HG03025 (cell line): ENCODE measurements around the gene C19orf44.
"Not testable (repeated sequence)": the region's sequence is repeated elsewhere in the genome, so short reads cannot be mapped to it uniquely, and the experiment has no call there.

Experiments used
- ATAC-seq: cut with Tn5 transposase; IDR thresholded peaks from one replicate; pipeline ENCODE4 v1.9.1; 2021; ENCODE audit warnings: mild to moderate bottlenecking, moderate library complexity; ENCODE audit not compliant: unreplicated experiment, low FRiP score

The C19orf44 gene

GRCh38 chr19:16495982-16496612 is at the start of gene C19orf44, which contains the start of gene CALR3:
C19orf44 (plus strand) TSS chr19:16496394; CDS start chr19:16500793, 4,399 bp downstream.
CALR3 (minus strand) TSS chr19:16496167; CDS start chr19:16496129, 38 bp downstream.
- peak; percentile 94 for ATAC-seq

GRCh38 chr19:16446724-16447368 is 49.3 kb upstream of the C19orf44 start:
- ATAC-seq: no peak

- ATAC-seq: not testable (repeated sequence)
These were observed 47.3 kb upstream of the C19orf44 start for GRCh38 chr19:16448872-16449271.

GRCh38 chr19:16449330-16449961 is 46.7 kb upstream of the C19orf44 start:
- no peak for ATAC-seq

GRCh38 chr19:16452325-16452724 is 43.9 kb upstream of the C19orf44 start:
- no peak for ATAC-seq

GRCh38 chr19:16454351-16454918 is 41.8 kb upstream of the C19orf44 start:
- no peak for ATAC-seq

GRCh38 chr19:16455489-16455888 is 40.7 kb upstream of the C19orf44 start:
- ATAC-seq: no peak

- no peak for ATAC-seq
These were observed 39.5 kb upstream of the C19orf44 start for GRCh38 chr19:16456652-16457194.

- no peak for ATAC-seq
These were observed 38.8 kb upstream of the C19orf44 start for GRCh38 chr19:16457195-16457953.

- no peak for ATAC-seq
These were observed 38.3 kb upstream of the C19orf44 start for GRCh38 chr19:16457954-16458331.

- ATAC-seq: no peak
These were observed 37.5 kb upstream of the C19orf44 start for GRCh38 chr19:16458391-16459341.

- ATAC-seq: no peak
These were observed 36.5 kb upstream of the C19orf44 start for GRCh38 chr19:16459680-16460079.

- ATAC-seq: no peak
These were observed 35.7 kb upstream of the C19orf44 start for GRCh38 chr19:16460454-16460853.

- no peak for ATAC-seq
These were observed 34.6 kb upstream of the C19orf44 start for GRCh38 chr19:16461630-16462051.

- no peak for ATAC-seq
These were observed 33.4 kb upstream of the C19orf44 start for GRCh38 chr19:16462757-16463250.

- no peak for ATAC-seq
These were observed 32.7 kb upstream of the C19orf44 start for GRCh38 chr19:16463341-16463990.

GRCh38 chr19:16463991-16464575 is 32.1 kb upstream of the C19orf44 start:
- ATAC-seq: no peak

- ATAC-seq: no peak
These were observed 31.0 kb upstream of the C19orf44 start for GRCh38 chr19:16465239-16465638.
